ENCODE data around the gene COL25A1.

Gene COL25A1

DNA sequence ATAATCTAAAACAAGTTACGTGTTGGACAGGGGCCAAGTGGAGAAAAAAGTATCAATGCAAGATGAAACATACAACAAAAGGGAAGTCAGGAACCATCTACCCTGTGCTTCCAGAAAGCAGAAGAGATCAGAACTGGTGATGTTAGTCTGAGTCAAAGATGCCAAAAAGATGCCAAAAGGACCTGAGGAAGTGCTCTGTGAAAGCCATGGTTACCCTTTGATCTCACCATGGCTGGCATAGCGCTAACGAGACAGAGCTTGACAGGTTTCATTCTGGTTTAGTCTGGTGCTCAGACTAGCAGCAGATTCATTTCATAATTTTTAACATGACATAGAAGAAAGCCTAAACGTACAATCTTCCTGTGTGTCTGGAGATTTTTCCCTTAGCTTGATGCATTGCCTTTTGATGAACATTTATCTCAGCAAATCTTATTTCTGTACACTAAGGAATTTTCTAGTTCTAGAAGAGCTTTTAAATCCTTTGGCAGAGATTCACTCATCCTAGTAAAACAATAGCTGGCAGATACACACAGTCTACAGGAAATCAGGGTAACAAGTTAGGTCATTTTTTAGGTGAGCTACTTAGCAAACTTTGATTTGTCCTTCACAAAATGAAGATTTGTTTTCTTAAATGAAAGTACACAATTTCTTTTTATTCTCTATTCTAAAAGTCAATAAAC is 87.7 kb downstream of the COL25A1 start:
- no peak for DNase-seq (ENCODE audit: low spot score)

- no peak for DNase-seq (ENCODE audit: low spot score)
Observed at GRCh38 chr4:109213056-109213455, 89.4 kb downstream of the COL25A1 start.

GRCh38 chr4:109211671-109212070 is 90.8 kb downstream of the COL25A1 start:
- no peak for DNase-seq (ENCODE audit: low spot score)

DNA sequence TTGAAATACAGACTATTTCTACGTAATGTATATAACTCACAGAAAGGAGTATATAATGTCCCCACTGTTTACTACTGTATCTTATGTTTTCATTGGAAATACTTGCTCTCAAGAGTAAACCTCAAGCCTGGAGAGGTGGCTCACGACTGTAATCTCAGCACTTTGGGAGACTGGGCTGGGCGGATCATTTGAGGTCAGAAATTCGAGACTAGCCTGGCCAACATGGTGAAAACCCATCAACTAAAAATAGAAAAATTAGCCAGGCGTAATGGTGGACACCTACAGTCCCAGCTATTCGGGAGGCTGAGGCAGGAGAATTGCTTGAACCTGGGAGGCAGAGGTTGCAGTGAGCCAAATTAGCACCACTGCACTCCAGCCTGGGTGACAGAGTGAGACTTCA is 92.8 kb downstream of the COL25A1 start:
- no peak for DNase-seq (ENCODE audit: low spot score)

GRCh38 chr4:109207898-109208297 is 94.6 kb downstream of the COL25A1 start:
- no peak for DNase-seq (ENCODE audit: low spot score)

DNA sequence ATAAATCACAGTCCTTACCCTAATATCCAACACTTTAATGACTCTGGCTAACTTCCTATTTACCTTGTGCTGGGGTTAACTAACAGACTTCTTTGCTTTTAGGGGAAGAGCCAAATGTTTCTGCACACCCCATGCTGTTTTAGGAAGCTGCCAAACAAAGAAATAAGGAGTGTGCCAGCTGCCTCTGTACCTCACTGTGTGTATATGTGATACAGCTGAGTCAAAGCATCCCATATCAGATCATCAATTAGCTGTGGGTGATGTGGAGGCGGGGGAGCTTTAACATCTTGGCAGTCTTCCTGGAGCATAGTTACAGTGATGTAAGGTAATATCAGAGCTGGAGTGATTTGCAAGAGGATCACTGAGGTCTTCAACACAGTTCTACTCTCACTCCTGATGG is 95.4 kb downstream of the COL25A1 start:
- no peak for DNase-seq (ENCODE audit: low spot score)

DNA sequence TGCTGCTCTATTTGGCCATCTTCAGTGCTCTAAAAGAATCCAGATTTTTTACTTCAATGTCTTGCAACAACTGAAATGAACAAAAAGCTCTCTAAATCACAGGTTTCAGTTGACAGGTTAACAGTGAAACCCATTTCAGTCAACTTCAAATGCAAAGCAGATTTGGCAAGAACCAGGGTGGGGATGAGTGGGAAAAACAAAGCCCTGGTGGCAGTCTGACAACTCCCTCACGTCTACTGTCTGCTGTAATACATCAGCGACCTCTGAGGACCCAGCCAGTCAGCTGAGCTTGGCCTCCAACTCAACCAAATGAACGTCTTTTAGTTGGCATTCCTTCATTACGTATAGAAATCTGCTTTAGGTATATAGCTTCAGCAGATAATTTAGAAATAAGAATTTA is 95.8 kb downstream of the COL25A1 start:
- DNase-seq (ENCODE audit: low spot score) = no peak

DNA sequence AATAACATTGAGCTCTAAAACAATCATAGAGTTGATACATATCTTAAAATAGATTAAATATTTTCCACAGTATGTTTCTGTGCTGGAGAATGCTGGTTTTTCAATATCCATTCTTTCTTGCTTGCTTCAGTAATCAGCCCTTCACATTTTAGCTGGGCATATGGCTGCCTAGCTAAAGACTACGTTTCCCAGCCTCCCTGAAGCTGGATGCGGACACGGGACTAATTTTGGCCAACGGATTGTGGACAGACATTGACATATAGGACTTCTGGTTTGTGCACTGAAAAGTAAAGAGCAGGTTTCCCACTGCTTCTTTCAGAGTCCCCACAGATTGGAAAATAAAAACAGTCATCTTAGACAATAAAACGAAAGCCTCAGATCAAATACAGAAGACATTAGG is 97.3 kb downstream of the COL25A1 start:
- DNase-seq (ENCODE audit: low spot score) = no peak

- no peak for DNase-seq (ENCODE audit: low spot score)
Observed at GRCh38 chr4:109199585-109199984, 102.9 kb downstream of the COL25A1 start.

DNA sequence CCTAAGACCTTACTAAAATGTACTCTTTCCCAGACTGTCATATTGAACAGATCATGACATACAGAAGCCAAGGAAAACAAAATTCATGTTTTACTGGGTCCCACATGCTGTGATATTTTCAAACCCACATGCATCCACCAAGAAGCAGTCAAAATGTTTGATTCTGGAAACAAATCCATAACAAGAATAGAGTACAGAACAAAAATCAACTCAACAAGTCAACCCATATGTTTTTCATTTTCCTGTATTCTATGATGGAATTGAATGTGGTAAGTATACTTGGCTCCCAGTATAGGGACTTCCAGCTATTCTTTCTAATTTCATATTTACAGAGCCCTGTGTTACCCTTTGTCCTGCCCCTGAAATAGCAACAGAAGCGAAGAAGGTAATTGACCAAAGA is 106.8 kb downstream of the COL25A1 start:
- no peak for DNase-seq (ENCODE audit: low spot score)

DNA sequence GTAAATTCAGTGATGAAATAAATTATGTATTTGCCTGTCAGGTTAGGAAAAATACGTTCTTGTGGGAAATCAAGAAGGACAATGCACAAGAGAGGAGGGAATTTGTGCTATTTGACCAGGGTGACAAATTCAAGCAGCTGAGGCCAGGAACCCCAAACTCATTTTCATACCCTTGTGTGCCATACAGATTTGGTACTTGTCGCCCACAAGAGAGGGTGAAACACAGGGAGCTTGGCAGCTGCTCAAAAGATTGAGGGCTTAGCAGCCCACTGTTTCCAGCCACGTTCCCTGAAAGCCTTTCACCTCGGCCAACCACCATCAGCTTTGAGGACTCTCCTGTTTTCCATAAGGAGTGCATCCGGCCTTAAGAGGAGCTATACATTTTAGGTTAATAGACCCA is 111.2 kb downstream of the COL25A1 start:
- no peak for DNase-seq (ENCODE audit: low spot score)

GRCh38 chr4:109186458-109186945 is 116.0 kb downstream of the COL25A1 start:
- no peak for DNase-seq (ENCODE audit: low spot score)

DNA sequence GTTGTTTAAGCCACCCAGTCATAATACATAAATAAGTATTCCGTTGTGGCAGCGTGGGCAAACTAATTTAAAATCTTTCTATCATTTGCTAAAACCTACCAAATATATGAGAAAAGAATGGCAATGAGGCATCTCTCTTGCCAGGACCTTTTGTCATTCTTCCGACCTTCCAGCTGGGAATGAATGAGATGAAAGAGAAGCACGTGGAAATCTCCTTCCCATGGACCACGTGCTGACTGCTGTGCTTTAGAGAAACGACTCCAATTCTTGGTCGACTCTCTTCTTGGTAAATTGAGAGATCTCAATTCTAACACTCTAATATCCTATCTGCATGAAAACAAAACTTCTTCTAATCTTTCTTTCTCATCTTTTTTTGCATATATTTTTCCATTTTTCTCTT is 116.5 kb downstream of the COL25A1 start:
- no peak for DNase-seq (ENCODE audit: low spot score)

GRCh38 chr4:109185548-109185947 is 116.9 kb downstream of the COL25A1 start:
- no peak for DNase-seq (ENCODE audit: low spot score)

GRCh38 chr4:109184491-109184961 is 117.9 kb downstream of the COL25A1 start:
- no peak for DNase-seq (ENCODE audit: low spot score)

DNA sequence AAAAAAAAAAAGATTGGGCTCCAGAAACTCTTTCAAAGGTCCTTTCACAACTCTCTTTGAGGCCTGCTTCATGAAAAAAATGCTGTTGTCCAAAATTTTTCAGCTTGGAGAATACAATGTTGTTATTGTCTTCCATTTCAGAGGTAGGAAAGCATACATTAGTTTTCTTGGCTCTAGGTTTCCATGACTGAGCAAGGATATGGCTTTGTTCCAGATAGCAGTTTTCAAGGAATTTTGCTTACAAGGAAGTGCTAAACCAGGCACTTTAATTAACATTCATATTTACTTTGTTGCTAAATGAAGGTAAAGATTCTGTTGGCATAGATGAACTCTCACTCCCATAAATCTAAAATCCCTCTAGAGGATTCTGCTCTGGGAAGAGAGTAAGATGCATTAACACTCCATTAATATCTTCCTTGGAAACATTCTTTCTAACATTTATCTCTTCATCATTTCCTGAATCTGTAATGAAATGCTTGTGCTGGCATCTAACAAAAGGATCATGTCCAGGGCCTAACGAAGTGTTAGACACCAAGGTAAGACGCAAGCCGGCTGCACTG is 118.4 kb downstream of the COL25A1 start:
- no peak for DNase-seq (ENCODE audit: low spot score)

DNA sequence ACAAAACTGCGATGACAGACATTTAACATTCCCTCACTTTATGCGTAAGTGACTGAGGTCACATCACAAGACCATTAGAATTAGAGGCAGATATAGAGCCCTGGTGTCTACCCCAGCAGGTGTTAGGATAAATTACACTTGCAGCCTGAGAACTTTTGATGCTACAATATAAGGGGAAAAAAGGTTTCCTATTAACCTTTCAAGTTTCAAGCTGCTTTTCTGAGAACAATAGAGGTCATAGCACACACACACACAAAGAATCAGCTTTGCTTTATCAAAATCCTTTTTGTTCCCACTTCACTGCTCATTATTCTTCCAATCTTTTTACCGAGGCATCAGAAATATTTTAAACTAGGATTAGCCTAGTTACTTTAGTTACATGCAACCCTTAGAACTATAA is 119.8 kb downstream of the COL25A1 start:
- DNase-seq (ENCODE audit: low spot score) = no peak

- no peak for DNase-seq (ENCODE audit: low spot score)
Observed at GRCh38 chr4:109179061-109179460, 123.4 kb downstream of the COL25A1 start.

DNA sequence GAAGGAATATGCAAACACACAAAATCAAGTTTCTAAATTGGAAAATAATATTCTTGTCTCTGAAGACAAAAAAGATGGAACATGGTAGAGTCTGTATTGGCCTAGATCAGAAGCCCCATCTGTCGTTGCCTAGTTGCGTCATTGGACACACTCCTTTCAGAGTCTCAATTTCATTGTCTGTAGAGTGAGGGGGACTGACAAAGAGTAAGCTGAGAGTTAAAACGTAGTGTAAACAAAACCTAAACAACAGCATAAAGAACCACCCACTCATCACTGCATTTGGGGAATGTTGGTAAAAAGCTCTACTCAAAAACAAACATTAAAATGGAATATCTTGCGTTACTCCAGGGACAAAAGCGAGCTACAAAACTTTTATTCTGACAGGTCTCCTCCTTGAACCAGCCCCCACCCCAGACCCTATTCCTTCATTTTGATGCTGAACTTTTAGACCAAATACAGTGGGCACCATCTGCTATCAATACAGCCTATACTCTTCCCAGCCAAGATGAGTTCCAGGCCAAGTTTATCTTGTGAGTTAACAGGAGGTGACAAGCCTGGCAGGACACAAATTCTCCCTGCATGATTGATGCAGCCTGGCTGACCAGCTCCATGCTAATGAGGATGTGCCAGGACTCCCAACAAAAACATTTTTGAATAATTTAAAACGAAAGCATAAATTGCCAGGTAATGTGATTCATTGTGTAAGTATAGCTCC is 125.2 kb downstream of the COL25A1 start:
- no peak for DNase-seq (ENCODE audit: low spot score)

DNA sequence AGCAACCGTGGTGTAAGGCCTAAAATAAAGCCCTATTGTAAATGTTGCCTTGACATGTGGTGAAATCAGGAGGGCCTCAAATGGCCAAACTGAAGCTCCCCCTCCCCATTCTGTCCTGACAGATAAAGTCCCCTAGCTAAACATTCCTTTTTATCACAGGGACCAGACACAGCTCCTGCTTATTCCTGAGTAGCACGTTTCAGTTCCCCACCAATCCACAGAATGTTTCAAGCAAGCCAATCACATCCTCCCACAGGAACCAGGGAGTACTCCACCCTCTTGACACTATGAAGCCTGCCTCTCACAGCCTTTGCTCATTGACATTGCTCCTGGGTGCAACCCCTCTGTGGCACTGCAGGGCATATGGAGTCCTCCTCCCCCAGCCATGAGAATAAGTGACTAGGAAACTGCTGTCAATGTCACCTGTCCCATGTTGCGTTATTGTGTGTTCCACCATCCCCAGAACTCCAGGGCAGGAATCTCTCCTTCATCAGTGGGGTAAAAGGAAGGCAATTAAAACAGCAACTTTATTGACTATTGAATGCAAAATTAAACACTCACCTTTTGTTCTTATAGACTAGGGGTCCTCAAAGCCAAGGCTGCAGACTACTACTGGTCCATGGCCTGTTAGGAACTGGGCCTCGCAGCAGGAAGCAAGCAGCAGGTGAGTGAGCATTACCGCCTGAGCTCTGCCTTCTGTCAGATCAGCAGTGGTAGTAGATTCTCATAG is 128.1 kb downstream of the COL25A1 start:
- DNase-seq (ENCODE audit: low spot score) = no peak

- no peak for DNase-seq (ENCODE audit: low spot score)
Observed at GRCh38 chr4:109172301-109172700, 130.2 kb downstream of the COL25A1 start.

- no peak for DNase-seq (ENCODE audit: low spot score)
Observed at GRCh38 chr4:109171070-109171469, 131.4 kb downstream of the COL25A1 start.

GRCh38 chr4:109169170-109169569 is 133.3 kb downstream of the COL25A1 start:
- no peak for DNase-seq (ENCODE audit: low spot score)
